ENCODE measurements around the gene OR4D9.
A peak's percentile ranks its signal among the peaks of the same experiment; 100 is the strongest.

The OR4D9 gene

GRCh38 chr11:59550842-59551658 lies 39.7 kb downstream of the OR4D9 start:
- peak; percentile 84 to 85 for DNase-seq

GRCh38 chr11:59551659-59552521 lies 40.6 kb downstream of the OR4D9 start:
- DNase-seq: peak; percentile 36 to 40

- no peak for DNase-seq
Observed at GRCh38 chr11:59552844-59553243, 41.5 kb downstream of the OR4D9 start.

- DNase-seq: no peak
Observed at GRCh38 chr11:59553323-59553722, 42.0 kb downstream of the OR4D9 start.

- DNase-seq: no peak
Observed at GRCh38 chr11:59555601-59556114, 44.3 kb downstream of the OR4D9 start.

GRCh38 chr11:59556115-59556916 lies 45.0 kb downstream of the OR4D9 start:
- DNase-seq: peak; percentile 81 to 87

GRCh38 chr11:59556917-59557348 lies 45.6 kb downstream of the OR4D9 start:
- no peak for DNase-seq

GRCh38 chr11:59558270-59558643 lies 46.9 kb downstream of the OR4D9 start:
- no peak for DNase-seq

- no peak for DNase-seq
Observed at GRCh38 chr11:59559886-59560285, 48.5 kb downstream of the OR4D9 start.

GRCh38 chr11:59560290-59560701 lies 49.0 kb downstream of the OR4D9 start:
- DNase-seq: peak; percentile 73 to 83

- DNase-seq: peak; percentile 85 to 88
Observed at GRCh38 chr11:59560702-59561473, 49.5 kb downstream of the OR4D9 start.

- no peak for DNase-seq
Observed at GRCh38 chr11:59562292-59562691, 51.0 kb downstream of the OR4D9 start.

All from stimulated activated CD4-positive, alpha-beta T cell treated with anti-CD3 and anti-CD28 coated beads, Interleukin-2, amount 100 ng/mL, for 24 hours (primary cell).